Liver (tissue), 9 donors: Measurements from ENCODE around the gene AHRR. TPM values are rescaled to one million over a fixed set of nuclear protein-coding genes. Genes with fewer than 3 reads are reported as not detected.
"Not testable (repeated sequence)": the region's sequence is repeated elsewhere in the genome, so short reads cannot be mapped to it uniquely, and the experiment has no call there.

Experiments
- DNase-seq: peaks from one replicate; pipeline ENCODE4 v3.0.0-alpha.2; 2017; ENCODE audit warnings: low spot score
- H3K27ac ChIP-seq, 2 donors: one replicate each; pipeline ENCODE4 v1.7.0; 2013; ENCODE audit warnings: inconsistent platforms in 2 of 2, low read length in 2 of 2, control low read depth in 1 of 2, low read depth in 1 of 2, mild to moderate bottlenecking in 1 of 2
- H3K27me3 ChIP-seq, 4 donors: one replicate each; pipeline versions ENCODE4 v1.6.1 to v1.7.0; 2013; ENCODE audit warnings: low read length in 3 of 4, inconsistent platforms in 1 of 4, mild to moderate bottlenecking in 1 of 4, moderate library complexity in 1 of 4; ENCODE audit not compliant: control insufficient read depth in 4 of 4, insufficient read depth in 4 of 4
- H3K36me3 ChIP-seq, 4 donors: one replicate each; pipeline versions ENCODE4 v1.6.1 to v1.7.0; 2013; ENCODE audit warnings: low read length in 3 of 4, mild to moderate bottlenecking in 3 of 4, low read depth in 1 of 4, moderate library complexity in 1 of 4; ENCODE audit not compliant: control insufficient read depth in 4 of 4, insufficient read depth in 3 of 4
- H3K4me1 ChIP-seq, 4 donors: one replicate each; pipeline versions ENCODE4 v1.6.1 to v1.7.0; 2013; ENCODE audit warnings: low read length in 3 of 4, mild to moderate bottlenecking in 3 of 4, moderate library complexity in 1 of 4; ENCODE audit not compliant: control insufficient read depth in 4 of 4, insufficient read depth in 4 of 4
- H3K4me3 ChIP-seq, 3 donors: one replicate each; pipeline versions ENCODE4 v1.6.1 to v1.7.0; 2013; ENCODE audit warnings: low read length in 3 of 3, control low read depth in 1 of 3, low read depth in 1 of 3, mild to moderate bottlenecking in 1 of 3
- H3K9ac ChIP-seq, 2 donors: one replicate each; pipeline ENCODE4 v1.7.0; 2013; ENCODE audit warnings: low read length in 2 of 2, mild to moderate bottlenecking in 2 of 2, moderate library complexity in 2 of 2, control low read depth in 1 of 2, low read depth in 1 of 2
- H3K9me3 ChIP-seq, 4 donors: one replicate each; pipeline versions ENCODE4 v1.6.1 to v1.7.0; 2013; ENCODE audit warnings: low read length in 3 of 4; ENCODE audit not compliant: control insufficient read depth in 4 of 4
- EGR1 ChIP-seq, 2 donors: IDR thresholded peaks; 2 replicates each; pipeline ENCODE4 v1.6.1; 2016 to 2018; ENCODE audit warnings: antibody characterized with exemption in 2 of 2, low read depth in 2 of 2
- FOXA1 ChIP-seq: IDR thresholded peaks from 2 replicates; pipeline ENCODE4 v1.6.1; 2016; ENCODE audit warnings: antibody characterized with exemption
- FOXA2 ChIP-seq: IDR thresholded peaks from 2 replicates; pipeline ENCODE4 v1.6.1; 2016; ENCODE audit warnings: antibody characterized with exemption
- HNF4A ChIP-seq, 2 donors: conservative IDR thresholded peaks; 2 replicates each; pipeline ENCODE4 v1.6.1; 2016; ENCODE audit warnings: antibody characterized with exemption in 2 of 2, mild to moderate bottlenecking in 2 of 2
- JUND ChIP-seq, 2 donors: IDR thresholded peaks; 2 replicates each; pipeline ENCODE4 v1.6.1; 2016; ENCODE audit warnings: antibody characterized with exemption in 2 of 2
- RXRA ChIP-seq, 2 donors: IDR thresholded peaks; 2 replicates each; pipeline ENCODE4 v1.6.1; 2017 to 2018; ENCODE audit warnings: antibody characterized with exemption in 2 of 2, mild to moderate bottlenecking in 1 of 2
- SP1 ChIP-seq: IDR thresholded peaks from 2 replicates; pipeline ENCODE4 v1.6.1; 2018; ENCODE audit warnings: antibody characterized with exemption, mild to moderate bottlenecking
- TAF1 ChIP-seq: conservative IDR thresholded peaks from 2 replicates; pipeline ENCODE4 v1.6.1; 2016; ENCODE audit warnings: antibody characterized with exemption, mild to moderate bottlenecking
- YY1 ChIP-seq: IDR thresholded peaks from 2 replicates; pipeline ENCODE4 v1.6.1; 2016; ENCODE audit warnings: antibody characterized with exemption, mild to moderate bottlenecking
- WGBS: extraction: QIAGEN DNeasy Blood & Tissue Kit; methylation state at CpG from one replicate; pipeline ENCODE4 v1.1.7; 2013; 5-methylcytosine and 5-hydroxymethylcytosine counted together
- polyA plus RNA-seq, 2 donors: library from polyadenylated mRNA; stranded (reverse) in 1 of 2; unstranded in 1 of 2; fragments of 200-250 nt in 1 of 2; fragments of >200 nt in 1 of 2; fragmentation: Nextera tagmentation in 1 of 2; extraction: Ambion mirVana in 1 of 2; gene quantifications; one replicate each; pipeline versions ENCODE4 v1.2.1 to v1.2.3, GENCODE V29; 2013 to 2015
- total RNA-seq, 2 donors: library from RNA; depleted of rRNA; stranded (reverse); fragments of >200 nt; gene quantifications; one replicate each; pipeline ENCODE4 v1.2.3, GENCODE V29; 2014
- TF ChIP-seq, protein P1 (sequence below): IDR thresholded peaks from 2 replicates; pipeline ENCODE4 v1.6.1; 2016; ENCODE audit warnings: antibody characterized with exemption
- TF ChIP-seq, protein P2 (sequence below): IDR thresholded peaks from 2 replicates; pipeline ENCODE4 v1.6.1; 2016; ENCODE audit warnings: antibody characterized with exemption
- TF ChIP-seq, protein P3 (sequence below): IDR thresholded peaks from 2 replicates; pipeline ENCODE4 v1.6.1; 2016; ENCODE audit warnings: antibody characterized with exemption, mild to moderate bottlenecking
- TF ChIP-seq, protein P4 (sequence below): fragments of 150-350 bp; IDR thresholded peaks from 2 replicates; pipeline ENCODE4 v1.5.1; 2017; ENCODE audit warnings: improper control_type of control experiment, low read depth, low read length; ENCODE audit not compliant: missing input control
- TF ChIP-seq, protein P5 (sequence below): IDR thresholded peaks from 2 replicates; pipeline ENCODE4 v1.6.1; 2016; ENCODE audit warnings: antibody characterized with exemption
- donor health status: healthy.
- donor health status: healthy.
- donor health status: healthy.
- donor health status: healthy.
- donor health status: healthy.

The AHRR gene
- total and polyA plus RNA-seq, 4 donors: 0.15 to 0.47 (median 0.24) TPM

DNA sequence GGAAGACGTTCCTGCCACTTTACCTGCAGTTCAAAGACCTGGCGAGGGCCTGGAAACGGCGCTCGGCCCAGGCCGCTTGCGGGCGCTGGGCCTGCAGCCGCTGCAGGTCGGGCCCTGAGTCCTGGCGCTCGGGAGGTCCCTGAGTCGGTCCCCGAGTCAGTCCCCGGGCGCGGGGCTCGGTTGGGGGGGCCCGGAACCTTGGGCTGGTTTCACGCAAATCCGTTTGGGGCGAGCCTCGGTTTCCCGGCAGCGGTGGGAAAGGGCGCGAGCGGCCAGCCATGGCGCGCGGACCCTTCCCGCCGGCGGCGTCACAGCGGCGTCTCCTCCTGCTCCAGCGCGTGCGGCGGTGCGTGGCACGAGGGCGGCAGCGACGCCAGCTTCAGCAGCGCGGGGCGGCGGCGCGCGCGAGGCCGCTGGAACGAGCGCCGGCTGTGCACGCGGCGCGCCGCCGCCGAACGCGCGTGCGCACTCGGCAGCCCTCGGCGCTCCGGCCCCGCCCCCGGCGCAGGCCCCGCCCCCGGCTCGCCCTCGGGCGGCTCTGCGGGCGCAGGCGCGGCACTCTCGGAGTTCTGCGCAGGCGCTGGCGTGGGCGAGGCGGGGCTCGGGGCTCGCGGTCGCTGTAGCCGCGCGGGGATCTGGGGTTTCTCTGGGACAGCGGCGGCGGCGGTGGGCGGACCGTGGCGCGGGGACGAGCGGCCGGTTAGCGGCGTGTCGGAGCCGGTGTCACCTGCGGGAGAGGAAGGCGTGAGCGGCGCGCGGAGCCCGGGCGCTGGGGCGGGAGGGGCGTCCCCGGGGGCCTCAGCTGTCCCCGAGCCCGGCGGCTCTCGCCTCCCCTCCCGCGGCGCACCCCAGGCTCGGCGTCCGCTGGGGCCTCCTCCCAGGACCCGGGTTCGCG lies 151.4 kb downstream of the AHRR start:
- WGBS: under 1% methylated on average over 137 of the region's 137 CpGs
- peak overlapping the region; percentile 71 to 78 for H3K9ac ChIP-seq
- DNase-seq: peak; percentile 93
- peaks cover 0 to 4% (median 0%) of the 10 kb centered on the region in 4 donors for H3K27me3 ChIP-seq
- peak overlapping the region; percentile 72 to 91 (median 79) for H3K4me3 ChIP-seq
- peak overlapping the region; percentile 60 to 85 for H3K27ac ChIP-seq
- TF ChIP-seq JUND (IDR thresholded peaks at IDR 0.05) (no peak), FOXA1 (no peak), FOXA2 (no peak), EGR1 (IDR thresholded peaks at IDR 0.05; ENCODE audit: low read depth in 2 of 2) (no peak), YY1 (no peak), SP1 (no peak), HNF4A (conservative IDR thresholded peaks at IDR 0.05) (no peak)
- H3K4me1 ChIP-seq: peaks cover 13 to 29% (median 20%) of the 10 kb centered on the region in 4 donors
- peaks cover 0 to 3% (median under 1%) of the 10 kb centered on the region in 4 donors for H3K36me3 ChIP-seq
- H3K9me3 ChIP-seq: no peaks in the 10 kb centered on the region

DNA sequence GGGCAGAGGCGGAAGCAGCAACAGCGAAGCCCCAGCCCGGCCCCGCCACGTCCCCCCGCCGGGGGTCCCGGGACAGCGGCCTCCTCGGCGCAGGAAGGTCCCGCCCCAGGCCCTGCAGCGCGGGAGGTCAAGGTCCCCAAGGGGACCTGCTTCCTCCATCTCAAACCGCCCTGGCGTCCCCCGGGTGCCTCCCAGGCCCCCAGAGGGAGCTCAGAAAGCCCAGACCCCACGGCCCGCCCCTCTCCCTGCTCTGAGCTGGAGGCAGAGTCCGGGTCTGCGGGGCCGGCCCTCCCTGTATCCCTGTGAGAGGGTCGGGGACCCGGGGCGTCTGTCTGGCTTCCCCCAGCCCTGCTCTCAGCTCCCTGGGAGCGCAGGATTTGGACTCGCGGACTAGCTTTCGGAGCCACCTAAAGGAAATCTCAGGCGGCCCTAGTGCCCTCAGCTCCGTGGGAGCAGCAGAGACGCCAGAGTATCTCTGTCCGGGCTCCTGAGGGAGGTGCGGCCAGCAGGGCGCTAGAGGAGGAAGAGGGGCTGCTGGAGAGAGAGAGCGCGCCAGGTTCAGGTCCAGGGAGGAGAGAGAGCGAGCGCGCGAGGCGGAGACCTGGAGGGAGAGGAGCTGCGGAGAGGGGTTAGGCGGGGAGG lies 152.2 kb downstream of the AHRR start:
- peak overlapping the region; percentile 7 to 64 for H3K27ac ChIP-seq
- H3K4me1 ChIP-seq: peaks cover 13 to 29% (median 20%) of the 10 kb centered on the region in 4 donors
- no peaks in the 10 kb centered on the region for H3K9me3 ChIP-seq
- peaks cover 0 to 4% (median 0%) of the 10 kb centered on the region in 4 donors for H3K27me3 ChIP-seq
- H3K9ac ChIP-seq: peak overlapping the region; percentile 13 to 23
- DNase-seq: peak; percentile 48
- peaks cover 0 to 3% (median under 1%) of the 10 kb centered on the region in 4 donors for H3K36me3 ChIP-seq
- H3K4me3 ChIP-seq: peak overlapping the region; percentile 55 to 91 (median 79)
- TF ChIP-seq YY1 (no peak), SP1 (no peak), HNF4A (conservative IDR thresholded peaks at IDR 0.05) (no peak), FOXA1 (no peak), RXRA (IDR thresholded peaks at IDR 0.05) (no peak), FOXA2 (no peak), EGR1 (IDR thresholded peaks at IDR 0.05; ENCODE audit: low read depth in 2 of 2) (no peak), TAF1 (no peak)
- TF ChIP-seq, protein P1, sequence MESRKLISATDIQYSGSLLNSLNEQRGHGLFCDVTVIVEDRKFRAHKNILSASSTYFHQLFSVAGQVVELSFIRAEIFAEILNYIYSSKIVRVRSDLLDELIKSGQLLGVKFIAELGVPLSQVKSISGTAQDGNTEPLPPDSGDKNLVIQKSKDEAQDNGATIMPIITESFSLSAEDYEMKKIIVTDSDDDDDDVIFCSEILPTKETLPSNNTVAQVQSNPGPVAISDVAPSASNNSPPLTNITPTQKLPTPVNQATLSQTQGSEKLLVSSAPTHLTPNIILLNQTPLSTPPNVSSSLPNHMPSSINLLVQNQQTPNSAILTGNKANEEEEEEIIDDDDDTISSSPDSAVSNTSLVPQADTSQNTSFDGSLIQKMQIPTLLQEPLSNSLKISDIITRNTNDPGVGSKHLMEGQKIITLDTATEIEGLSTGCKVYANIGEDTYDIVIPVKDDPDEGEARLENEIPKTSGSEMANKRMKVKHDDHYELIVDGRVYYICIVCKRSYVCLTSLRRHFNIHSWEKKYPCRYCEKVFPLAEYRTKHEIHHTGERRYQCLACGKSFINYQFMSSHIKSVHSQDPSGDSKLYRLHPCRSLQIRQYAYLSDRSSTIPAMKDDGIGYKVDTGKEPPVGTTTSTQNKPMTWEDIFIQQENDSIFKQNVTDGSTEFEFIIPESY: no peak
- TF ChIP-seq, protein P2, sequence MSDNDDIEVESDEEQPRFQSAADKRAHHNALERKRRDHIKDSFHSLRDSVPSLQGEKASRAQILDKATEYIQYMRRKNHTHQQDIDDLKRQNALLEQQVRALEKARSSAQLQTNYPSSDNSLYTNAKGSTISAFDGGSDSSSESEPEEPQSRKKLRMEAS: no peak
- TF ChIP-seq, protein P3, sequence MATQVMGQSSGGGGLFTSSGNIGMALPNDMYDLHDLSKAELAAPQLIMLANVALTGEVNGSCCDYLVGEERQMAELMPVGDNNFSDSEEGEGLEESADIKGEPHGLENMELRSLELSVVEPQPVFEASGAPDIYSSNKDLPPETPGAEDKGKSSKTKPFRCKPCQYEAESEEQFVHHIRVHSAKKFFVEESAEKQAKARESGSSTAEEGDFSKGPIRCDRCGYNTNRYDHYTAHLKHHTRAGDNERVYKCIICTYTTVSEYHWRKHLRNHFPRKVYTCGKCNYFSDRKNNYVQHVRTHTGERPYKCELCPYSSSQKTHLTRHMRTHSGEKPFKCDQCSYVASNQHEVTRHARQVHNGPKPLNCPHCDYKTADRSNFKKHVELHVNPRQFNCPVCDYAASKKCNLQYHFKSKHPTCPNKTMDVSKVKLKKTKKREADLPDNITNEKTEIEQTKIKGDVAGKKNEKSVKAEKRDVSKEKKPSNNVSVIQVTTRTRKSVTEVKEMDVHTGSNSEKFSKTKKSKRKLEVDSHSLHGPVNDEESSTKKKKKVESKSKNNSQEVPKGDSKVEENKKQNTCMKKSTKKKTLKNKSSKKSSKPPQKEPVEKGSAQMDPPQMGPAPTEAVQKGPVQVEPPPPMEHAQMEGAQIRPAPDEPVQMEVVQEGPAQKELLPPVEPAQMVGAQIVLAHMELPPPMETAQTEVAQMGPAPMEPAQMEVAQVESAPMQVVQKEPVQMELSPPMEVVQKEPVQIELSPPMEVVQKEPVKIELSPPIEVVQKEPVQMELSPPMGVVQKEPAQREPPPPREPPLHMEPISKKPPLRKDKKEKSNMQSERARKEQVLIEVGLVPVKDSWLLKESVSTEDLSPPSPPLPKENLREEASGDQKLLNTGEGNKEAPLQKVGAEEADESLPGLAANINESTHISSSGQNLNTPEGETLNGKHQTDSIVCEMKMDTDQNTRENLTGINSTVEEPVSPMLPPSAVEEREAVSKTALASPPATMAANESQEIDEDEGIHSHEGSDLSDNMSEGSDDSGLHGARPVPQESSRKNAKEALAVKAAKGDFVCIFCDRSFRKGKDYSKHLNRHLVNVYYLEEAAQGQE: no peak
- TF ChIP-seq, protein P4, sequence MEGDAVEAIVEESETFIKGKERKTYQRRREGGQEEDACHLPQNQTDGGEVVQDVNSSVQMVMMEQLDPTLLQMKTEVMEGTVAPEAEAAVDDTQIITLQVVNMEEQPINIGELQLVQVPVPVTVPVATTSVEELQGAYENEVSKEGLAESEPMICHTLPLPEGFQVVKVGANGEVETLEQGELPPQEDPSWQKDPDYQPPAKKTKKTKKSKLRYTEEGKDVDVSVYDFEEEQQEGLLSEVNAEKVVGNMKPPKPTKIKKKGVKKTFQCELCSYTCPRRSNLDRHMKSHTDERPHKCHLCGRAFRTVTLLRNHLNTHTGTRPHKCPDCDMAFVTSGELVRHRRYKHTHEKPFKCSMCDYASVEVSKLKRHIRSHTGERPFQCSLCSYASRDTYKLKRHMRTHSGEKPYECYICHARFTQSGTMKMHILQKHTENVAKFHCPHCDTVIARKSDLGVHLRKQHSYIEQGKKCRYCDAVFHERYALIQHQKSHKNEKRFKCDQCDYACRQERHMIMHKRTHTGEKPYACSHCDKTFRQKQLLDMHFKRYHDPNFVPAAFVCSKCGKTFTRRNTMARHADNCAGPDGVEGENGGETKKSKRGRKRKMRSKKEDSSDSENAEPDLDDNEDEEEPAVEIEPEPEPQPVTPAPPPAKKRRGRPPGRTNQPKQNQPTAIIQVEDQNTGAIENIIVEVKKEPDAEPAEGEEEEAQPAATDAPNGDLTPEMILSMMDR: no peak
- TF ChIP-seq, protein P5, sequence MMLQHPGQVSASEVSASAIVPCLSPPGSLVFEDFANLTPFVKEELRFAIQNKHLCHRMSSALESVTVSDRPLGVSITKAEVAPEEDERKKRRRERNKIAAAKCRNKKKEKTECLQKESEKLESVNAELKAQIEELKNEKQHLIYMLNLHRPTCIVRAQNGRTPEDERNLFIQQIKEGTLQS: no peak
- WGBS: 1% methylated on average over 44 of the region's 44 CpGs

DNA sequence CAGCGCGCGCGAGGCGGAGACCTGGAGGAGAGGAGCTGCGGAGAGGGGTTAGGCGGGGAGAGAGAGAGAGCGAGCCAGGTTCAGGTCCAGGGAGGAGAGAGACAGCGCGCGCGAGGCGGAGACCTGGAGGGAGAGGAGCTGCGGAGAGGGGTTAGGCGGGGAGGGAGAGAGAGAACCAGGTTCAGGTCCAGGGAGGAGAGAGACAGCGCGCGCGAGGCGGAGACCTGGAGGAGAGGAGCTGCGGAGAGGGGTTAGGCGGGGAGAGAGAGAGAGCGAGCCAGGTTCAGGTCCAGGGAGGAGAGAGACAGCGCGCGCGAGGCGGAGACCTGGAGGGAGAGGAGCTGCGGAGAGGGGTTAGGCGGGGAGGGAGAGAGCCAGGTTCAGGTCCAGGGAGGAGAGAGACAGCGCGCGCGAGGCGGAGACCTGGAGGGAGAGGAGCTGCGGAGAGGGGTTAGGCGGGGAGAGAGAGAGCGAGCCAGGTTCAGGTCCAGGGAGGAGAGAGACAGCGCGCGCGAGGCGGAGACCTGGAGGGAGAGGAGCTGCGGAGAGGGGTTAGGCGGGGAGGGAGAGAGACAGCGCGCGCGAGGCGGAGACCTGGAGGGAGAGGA lies 152.8 kb downstream of the AHRR start:
- H3K27me3 ChIP-seq, H3K9ac ChIP-seq, H3K36me3 ChIP-seq, DNase-seq, H3K27ac ChIP-seq, H3K9me3 ChIP-seq: not testable (repeated sequence)
- H3K4me3 ChIP-seq: peak overlapping the region in 1 of 3 donors; percentile 91
- under 1% methylated on average over 25 of the region's 50 CpGs for WGBS
- peaks cover 13 to 29% (median 20%) of the 10 kb centered on the region in 4 donors for H3K4me1 ChIP-seq
